Vagina (tissue), 2 donors: ENCODE data around the gene GAS7. TPM values are rescaled to one million over a fixed set of nuclear protein-coding genes. Genes with fewer than 3 reads are reported as not detected.

Experiments used
- DNase-seq, 2 donors: peaks; one replicate each; pipeline ENCODE4 v3.0.0-alpha.2; 2017; ENCODE audit errors: extremely low spot score in 2 of 2
- H3K27ac ChIP-seq: fragments of 200-600 bp; sonication (generic); one replicate; pipeline ENCODE4 v1.5.1; 2019
- H3K27me3 ChIP-seq: fragments of 200-600 bp; sonication (generic); one replicate; pipeline ENCODE4 v1.5.1; 2019
- H3K36me3 ChIP-seq, 2 donors: fragments of 200-600 bp; sonication (generic); one replicate each; pipeline ENCODE4 v1.5.1; 2017 to 2019
- H3K4me1 ChIP-seq: fragments of 200-600 bp; sonication (generic); one replicate; pipeline ENCODE4 v1.5.1; 2019
- H3K4me3 ChIP-seq, 2 donors: fragments of 200-600 bp; sonication (generic); 1 replicate in 1 of 2; 2 replicates in 1 of 2; pipeline ENCODE4 v1.5.1; 2016 to 2019
- H3K9me3 ChIP-seq: fragments of 200-600 bp; sonication (generic); one replicate; pipeline ENCODE4 v1.5.1; 2019
- POLR2A ChIP-seq, 2 donors: fragments of 450-650 bp; IDR thresholded peaks; one replicate each; pipeline ENCODE4 v1.6.1; 2017; ENCODE audit warnings: antibody characterized with exemption in 2 of 2, mild to moderate bottlenecking in 2 of 2, moderate library complexity in 2 of 2
- POLR2AphosphoS5 ChIP-seq, 2 donors: sonication (generic); formaldehyde crosslinking; IDR thresholded peaks; one replicate each; pipeline ENCODE4 v1.9.0; 2017; ENCODE audit warnings: antibody characterized with exemption in 2 of 2, mild to moderate bottlenecking in 2 of 2, low read depth in 1 of 2; ENCODE audit not compliant: insufficient read depth in 1 of 2
- intact Hi-C: fragments of 100-400 bp; cut with DNase I; formaldehyde crosslinking; loops from one replicate; pipeline ENCODE4 v1.15.1; 2023
- total RNA-seq: library from RNA; depleted of rRNA; stranded (reverse); fragments of >200 nt; gene quantifications from one replicate; pipeline ENCODE4 v1.2.3, GENCODE V29; 2016
- TF ChIP-seq, protein P1 (sequence below), 3 experiments: fragments of 450-650 bp in 2 of 3; fragments of 200-600 bp in 1 of 3; sonication (generic) in 1 of 3; IDR thresholded peaks; one replicate each; pipeline ENCODE4 v1.5.1; 2017 to 2019; ENCODE audit warnings: antibody characterized with exemption in 3 of 3, mild to moderate bottlenecking in 2 of 3, moderate library complexity in 2 of 3

Gene GAS7
- total RNA-seq, 1 donor from 2014 or later = 47.1 TPM

- Histone ChIP-seq H3K4me1 (peaks cover 16% of the 10 kb centered on the region), H3K27me3 (no peaks in the 10 kb centered on the region), H3K36me3 (no peaks in the 10 kb centered on the region), H3K4me3 (no peak overlapping the region), H3K27ac (no peak overlapping the region), H3K9me3 (no peaks in the 10 kb centered on the region)
- DNase-seq = no peak
- intact Hi-C loops = no loop called here
- TF ChIP-seq, protein P1, sequence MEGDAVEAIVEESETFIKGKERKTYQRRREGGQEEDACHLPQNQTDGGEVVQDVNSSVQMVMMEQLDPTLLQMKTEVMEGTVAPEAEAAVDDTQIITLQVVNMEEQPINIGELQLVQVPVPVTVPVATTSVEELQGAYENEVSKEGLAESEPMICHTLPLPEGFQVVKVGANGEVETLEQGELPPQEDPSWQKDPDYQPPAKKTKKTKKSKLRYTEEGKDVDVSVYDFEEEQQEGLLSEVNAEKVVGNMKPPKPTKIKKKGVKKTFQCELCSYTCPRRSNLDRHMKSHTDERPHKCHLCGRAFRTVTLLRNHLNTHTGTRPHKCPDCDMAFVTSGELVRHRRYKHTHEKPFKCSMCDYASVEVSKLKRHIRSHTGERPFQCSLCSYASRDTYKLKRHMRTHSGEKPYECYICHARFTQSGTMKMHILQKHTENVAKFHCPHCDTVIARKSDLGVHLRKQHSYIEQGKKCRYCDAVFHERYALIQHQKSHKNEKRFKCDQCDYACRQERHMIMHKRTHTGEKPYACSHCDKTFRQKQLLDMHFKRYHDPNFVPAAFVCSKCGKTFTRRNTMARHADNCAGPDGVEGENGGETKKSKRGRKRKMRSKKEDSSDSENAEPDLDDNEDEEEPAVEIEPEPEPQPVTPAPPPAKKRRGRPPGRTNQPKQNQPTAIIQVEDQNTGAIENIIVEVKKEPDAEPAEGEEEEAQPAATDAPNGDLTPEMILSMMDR (IDR thresholded peaks at IDR 0.05) = no peak
- TF ChIP-seq POLR2A (IDR thresholded peaks at IDR 0.05) = no peak
- TF ChIP-seq POLR2AphosphoS5 (IDR thresholded peaks at IDR 0.05; ENCODE audit: insufficient read depth in 1 of 2, low read depth in 1 of 2) = no peak
Observed at GRCh38 chr17:9998060-9998459, 200.3 kb downstream of the GAS7 start.

DNA sequence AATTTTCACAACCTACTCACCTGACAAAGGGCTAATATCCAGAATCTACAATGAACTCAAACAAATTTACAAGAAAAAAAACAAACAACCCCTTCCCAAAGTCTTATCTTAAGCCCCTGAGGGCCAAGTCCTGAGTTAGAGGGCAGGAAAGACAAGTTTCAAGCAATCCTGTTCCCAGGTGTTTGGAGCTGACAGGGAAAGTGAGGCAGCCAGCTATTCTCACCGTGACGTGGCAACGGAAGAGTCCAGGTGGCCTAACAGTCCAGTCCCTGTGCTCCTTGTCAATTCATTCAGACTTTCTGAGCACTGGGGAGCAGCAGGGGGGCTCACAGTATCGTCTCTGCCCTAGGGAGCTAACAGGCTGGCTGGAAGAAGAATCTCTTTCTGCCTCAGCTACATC, 203.6 kb downstream of the GAS7 start:
- TF ChIP-seq POLR2AphosphoS5 (IDR thresholded peaks at IDR 0.05; ENCODE audit: insufficient read depth in 1 of 2, low read depth in 1 of 2) = no peak
- TF ChIP-seq, protein P1 (IDR thresholded peaks at IDR 0.05) = no peak
- TF ChIP-seq POLR2A (IDR thresholded peaks at IDR 0.05) = no peak
- no peak overlapping the region for H3K4me3 ChIP-seq
- no peaks in the 10 kb centered on the region for H3K27me3 ChIP-seq
- no peak for DNase-seq
- no peaks in the 10 kb centered on the region for H3K36me3 ChIP-seq
- no peaks in the 10 kb centered on the region for H3K9me3 ChIP-seq
- H3K27ac ChIP-seq = no peak overlapping the region
- no peaks in the 10 kb centered on the region for H3K4me1 ChIP-seq
- intact Hi-C loops = no loop called here

DNA sequence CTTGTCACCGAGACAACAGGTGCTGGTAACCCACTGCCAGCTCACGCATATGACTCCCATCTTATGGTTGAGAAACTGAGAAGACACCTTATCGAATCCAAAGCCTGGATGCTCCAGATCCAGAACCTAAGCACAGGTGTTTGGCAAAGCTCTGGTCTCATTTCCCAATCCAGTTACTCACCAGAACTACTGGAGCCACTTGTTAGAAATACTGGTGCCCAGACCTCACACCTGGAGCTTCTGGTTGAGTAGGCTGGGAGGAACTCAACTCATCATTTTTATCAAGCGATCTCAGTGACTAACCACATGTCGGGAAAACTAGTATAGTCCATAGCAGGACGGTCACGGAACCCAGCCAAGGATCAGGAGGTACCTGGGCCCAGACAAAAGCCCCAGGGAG, 206.6 kb downstream of the GAS7 start:
- Histone ChIP-seq H3K4me3 (no peak overlapping the region), H3K27me3 (no peaks in the 10 kb centered on the region), H3K4me1 (peaks cover 16% of the 10 kb centered on the region), H3K9me3 (no peaks in the 10 kb centered on the region), H3K36me3 (no peaks in the 10 kb centered on the region), H3K27ac (no peak overlapping the region)
- no peak for DNase-seq
- intact Hi-C loops = no loop called here
- TF ChIP-seq POLR2A (IDR thresholded peaks at IDR 0.05) (no peak), POLR2AphosphoS5 (IDR thresholded peaks at IDR 0.05; ENCODE audit: insufficient read depth in 1 of 2, low read depth in 1 of 2) (no peak)
- TF ChIP-seq, protein P1 (IDR thresholded peaks at IDR 0.05) = no peak

- Histone ChIP-seq H3K4me3 (no peak overlapping the region), H3K9me3 (no peaks in the 10 kb centered on the region), H3K27me3 (no peaks in the 10 kb centered on the region), H3K27ac (no peak overlapping the region), H3K4me1 (peaks cover 21% of the 10 kb centered on the region), H3K36me3 (no peaks in the 10 kb centered on the region)
- intact Hi-C loops = no loop called here
- TF ChIP-seq POLR2A (IDR thresholded peaks at IDR 0.05) (no peak), POLR2AphosphoS5 (IDR thresholded peaks at IDR 0.05; ENCODE audit: insufficient read depth in 1 of 2, low read depth in 1 of 2) (no peak)
- TF ChIP-seq, protein P1 (IDR thresholded peaks at IDR 0.05) = no peak
- no peak for DNase-seq
Observed at GRCh38 chr17:9991351-9991750, 207.1 kb downstream of the GAS7 start.

DNA sequence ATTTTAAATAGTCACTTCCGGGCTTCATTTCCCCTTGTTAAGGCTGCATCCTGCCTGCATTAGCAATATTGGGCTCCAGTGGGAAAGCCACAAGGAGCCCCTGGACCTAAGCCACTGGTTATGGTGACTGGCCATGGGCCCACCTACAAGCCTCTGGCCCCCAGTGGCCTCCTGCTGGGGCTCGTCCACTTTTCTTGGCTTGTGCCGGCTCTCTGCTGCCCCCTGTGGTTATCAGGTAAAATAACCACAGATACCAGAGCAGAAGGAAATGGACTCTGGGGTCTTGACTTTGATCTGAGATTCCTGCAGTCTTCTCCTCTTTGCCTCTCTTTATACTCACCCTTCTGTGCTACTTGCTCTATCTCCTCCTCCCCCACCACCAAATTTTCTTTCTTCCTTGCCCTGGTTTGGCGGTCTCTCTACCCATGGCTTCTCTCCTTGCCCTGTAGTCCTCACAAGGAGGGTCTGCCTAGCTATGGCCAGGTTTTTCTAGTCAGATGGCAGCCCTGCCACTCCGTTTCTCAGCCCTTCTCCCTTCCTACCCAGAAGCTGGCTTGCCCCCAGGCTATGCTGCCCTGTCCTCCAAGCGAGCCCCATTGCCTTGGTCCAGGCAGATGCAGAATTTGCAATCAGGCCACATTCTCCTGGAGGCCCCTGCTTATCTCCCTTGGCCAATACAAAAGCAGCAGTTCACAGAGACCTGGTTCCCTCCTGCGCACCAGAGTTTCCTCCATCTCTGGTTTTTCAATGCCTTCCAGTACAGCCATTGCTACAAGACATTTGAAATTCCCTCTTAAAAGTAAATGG, 210.4 kb downstream of the GAS7 start:
- intact Hi-C loops = no loop called here
- TF ChIP-seq POLR2AphosphoS5 (IDR thresholded peaks at IDR 0.05; ENCODE audit: insufficient read depth in 1 of 2, low read depth in 1 of 2) = no peak
- TF ChIP-seq, protein P1 (IDR thresholded peaks at IDR 0.05) = peak; percentile 38 to 68 (median 40)

More for the DNA sequence above, 210.4 kb downstream of the GAS7 start:
- Histone ChIP-seq H3K9me3 (no peaks in the 10 kb centered on the region), H3K4me1 (peaks cover 27% of the 10 kb centered on the region), H3K4me3 (no peak overlapping the region), H3K36me3 (no peaks in the 10 kb centered on the region), H3K27me3 (no peaks in the 10 kb centered on the region), H3K27ac (no peak overlapping the region)
- DNase-seq = no peak
